ENCODE data around the gene PLA2G2F. TPM values are rescaled to one million over a fixed set of nuclear protein-coding genes. Genes with fewer than 3 reads are reported as not detected.
A peak's percentile ranks its signal among the peaks of the same experiment; 100 is the strongest.
"Not testable (repeated sequence)": the region's sequence is repeated elsewhere in the genome, so short reads cannot be mapped to it uniquely, and the experiment has no call there.

Gene PLA2G2F
- total RNA-seq, 6 experiments from 2014 or later: not detected

DNA sequence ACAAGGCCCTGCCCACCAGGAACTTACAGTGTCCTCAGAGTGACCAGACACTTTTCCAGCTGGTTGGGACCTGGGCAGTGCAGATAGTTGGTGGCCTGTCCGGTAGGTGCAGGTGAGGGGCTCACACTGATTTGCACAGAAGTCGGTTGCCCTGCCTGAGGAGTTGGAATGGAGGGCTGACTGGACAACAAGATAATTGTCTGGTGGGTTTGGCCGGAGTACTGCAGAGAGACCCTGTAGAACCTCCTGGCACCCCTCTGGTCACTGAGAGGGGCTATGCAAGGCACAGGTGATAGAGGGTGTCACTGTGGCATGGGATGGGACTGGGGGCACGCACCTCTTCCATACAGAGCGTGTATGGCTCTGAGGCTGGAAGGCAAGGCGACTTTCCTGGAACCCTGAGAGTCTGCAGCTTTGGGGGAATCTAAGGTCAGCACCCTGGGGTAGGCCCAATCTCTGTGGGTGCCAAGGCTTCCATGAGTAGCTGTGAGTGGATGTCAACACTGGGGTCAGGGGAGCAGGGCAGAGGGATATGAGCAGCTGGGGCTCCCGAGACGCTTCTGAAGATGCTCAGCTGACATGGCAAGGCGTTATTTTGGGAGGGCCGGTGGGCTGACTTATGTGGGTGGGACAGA, 12.2 kb upstream of the PLA2G2F start:
- Histone ChIP-seq H3K4me3 (no peak overlapping the region), H3K9me3 (no peaks in the 10 kb centered on the region), H3K27ac (no peak overlapping the region), H3K4me1 (no peaks in the 10 kb centered on the region), H3K36me3 (no peaks in the 10 kb centered on the region), H3K27me3 (no peaks in the 10 kb centered on the region)
- intact Hi-C loops (cut with DNase I): no loop called here
- peak in 1 of 3 donors; percentile 34 for DNase-seq
- TF ChIP-seq, protein P1, sequence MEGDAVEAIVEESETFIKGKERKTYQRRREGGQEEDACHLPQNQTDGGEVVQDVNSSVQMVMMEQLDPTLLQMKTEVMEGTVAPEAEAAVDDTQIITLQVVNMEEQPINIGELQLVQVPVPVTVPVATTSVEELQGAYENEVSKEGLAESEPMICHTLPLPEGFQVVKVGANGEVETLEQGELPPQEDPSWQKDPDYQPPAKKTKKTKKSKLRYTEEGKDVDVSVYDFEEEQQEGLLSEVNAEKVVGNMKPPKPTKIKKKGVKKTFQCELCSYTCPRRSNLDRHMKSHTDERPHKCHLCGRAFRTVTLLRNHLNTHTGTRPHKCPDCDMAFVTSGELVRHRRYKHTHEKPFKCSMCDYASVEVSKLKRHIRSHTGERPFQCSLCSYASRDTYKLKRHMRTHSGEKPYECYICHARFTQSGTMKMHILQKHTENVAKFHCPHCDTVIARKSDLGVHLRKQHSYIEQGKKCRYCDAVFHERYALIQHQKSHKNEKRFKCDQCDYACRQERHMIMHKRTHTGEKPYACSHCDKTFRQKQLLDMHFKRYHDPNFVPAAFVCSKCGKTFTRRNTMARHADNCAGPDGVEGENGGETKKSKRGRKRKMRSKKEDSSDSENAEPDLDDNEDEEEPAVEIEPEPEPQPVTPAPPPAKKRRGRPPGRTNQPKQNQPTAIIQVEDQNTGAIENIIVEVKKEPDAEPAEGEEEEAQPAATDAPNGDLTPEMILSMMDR (IDR thresholded peaks at IDR 0.05): no peak
- no peak for TF ChIP-seq POLR2A (IDR thresholded peaks at IDR 0.05)
- 100% methylated on average over 3 of the region's 10 CpGs for WGBS (ENCODE audit: insufficient coverage, low coverage, low lambda C conversion rate, missing lambda C conversion rate)
- ATAC-seq: peak in 1 of 4 donors; percentile 20

DNA sequence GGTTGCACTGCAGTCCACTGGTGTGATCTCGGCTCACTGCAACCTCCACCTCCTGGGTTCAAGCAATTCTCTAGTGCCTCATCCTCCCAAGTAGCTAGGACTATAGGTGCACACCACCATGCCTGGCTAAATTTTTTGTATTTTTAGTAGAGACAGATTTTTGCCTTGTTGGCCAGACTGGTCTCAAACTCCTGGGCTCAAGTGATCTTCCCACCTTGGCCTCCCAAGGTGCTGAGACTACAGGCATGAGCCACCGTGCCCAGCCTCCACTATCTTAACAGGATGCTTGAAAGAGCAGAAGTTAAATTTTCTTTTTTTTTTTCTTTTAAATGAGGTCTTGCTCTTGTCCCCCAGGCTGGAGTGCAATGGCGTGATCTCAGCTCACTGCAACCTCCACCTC, 8.6 kb upstream of the PLA2G2F start:
- DNase-seq; H3K27me3 ChIP-seq; intact Hi-C loops (cut with DNase I); H3K9me3 ChIP-seq; H3K27ac ChIP-seq; H3K4me3 ChIP-seq; H3K36me3 ChIP-seq; H3K4me1 ChIP-seq; ATAC-seq: not testable (repeated sequence)
- WGBS (ENCODE audit: insufficient coverage, low coverage, low lambda C conversion rate, missing lambda C conversion rate): 92% methylated on average over 2 of the region's 3 CpGs

GRCh38 chr1:20134995-20135394, 4.1 kb upstream of the PLA2G2F start:
- ATAC-seq: no peak
- no peaks in the 10 kb centered on the region for H3K27me3 ChIP-seq

GRCh38 chr1:20136249-20136648, 2.9 kb upstream of the PLA2G2F start:
- H3K4me3 ChIP-seq: no peak overlapping the region
- TF ChIP-seq, protein P1 (IDR thresholded peaks at IDR 0.05): no peak
- TF ChIP-seq POLR2A (IDR thresholded peaks at IDR 0.05): no peak

More at GRCh38 chr1:20134995-20135394, 4.1 kb upstream of the PLA2G2F start:
- Histone ChIP-seq H3K4me3 (no peak overlapping the region), H3K36me3 (no peaks in the 10 kb centered on the region), H3K9me3 (no peaks in the 10 kb centered on the region), H3K4me1 (no peaks in the 10 kb centered on the region), H3K27ac (no peak overlapping the region)
- TF ChIP-seq POLR2A (IDR thresholded peaks at IDR 0.05): no peak
- TF ChIP-seq, protein P1 (IDR thresholded peaks at IDR 0.05): no peak
- DNase-seq: no peak
- intact Hi-C loops (cut with DNase I): no loop called here
- WGBS (ENCODE audit: insufficient coverage, low coverage, low lambda C conversion rate, missing lambda C conversion rate): 84% methylated on average over 3 of the region's 3 CpGs

GRCh38 chr1:20137055-20137454, 2.1 kb upstream of the PLA2G2F start:
- no peaks in the 10 kb centered on the region for H3K4me1 ChIP-seq
- TF ChIP-seq, protein P1 (IDR thresholded peaks at IDR 0.05): no peak
- no CpG with 5 or more reads among the region's 4 CpGs for WGBS (ENCODE audit: insufficient coverage, low coverage, low lambda C conversion rate, missing lambda C conversion rate)

More at GRCh38 chr1:20136249-20136648, 2.9 kb upstream of the PLA2G2F start:
- intact Hi-C loops (cut with DNase I): no loop called here
- Histone ChIP-seq H3K9me3 (no peaks in the 10 kb centered on the region), H3K27me3 (no peaks in the 10 kb centered on the region), H3K36me3 (no peaks in the 10 kb centered on the region), H3K4me1 (no peaks in the 10 kb centered on the region), H3K27ac (no peak overlapping the region)
- ATAC-seq: no peak
- peak in 1 of 3 donors; percentile 3 for DNase-seq
- whole genome bisulfite sequencing (ENCODE audit: insufficient coverage, low coverage, low lambda C conversion rate, missing lambda C conversion rate): 89% methylated on average over 3 of the region's 3 CpGs

More at GRCh38 chr1:20137055-20137454, 2.1 kb upstream of the PLA2G2F start:
- Histone ChIP-seq H3K36me3 (no peaks in the 10 kb centered on the region), H3K27ac (no peak overlapping the region), H3K4me3 (no peak overlapping the region), H3K27me3 (no peaks in the 10 kb centered on the region), H3K9me3 (no peaks in the 10 kb centered on the region)
- no peak for DNase-seq
- ATAC-seq: no peak
- intact Hi-C loops (cut with DNase I): no loop called here

Measured in right lobe of liver (tissue), 6 donors.